Stimulated activated CD8-positive, alpha-beta memory T cell treated with anti-CD3 and anti-CD28 coated beads, Interleukin-4, amount 100 ng/mL, for 24 hours (primary cell): ENCODE measurements around the gene FOXP3.

ENCODE experiments used
- DNase-seq: peaks from one replicate; pipeline ENCODE4 v3.0.0-alpha.2; 2020; ENCODE audit warnings: low read depth

The FOXP3 gene

DNA sequence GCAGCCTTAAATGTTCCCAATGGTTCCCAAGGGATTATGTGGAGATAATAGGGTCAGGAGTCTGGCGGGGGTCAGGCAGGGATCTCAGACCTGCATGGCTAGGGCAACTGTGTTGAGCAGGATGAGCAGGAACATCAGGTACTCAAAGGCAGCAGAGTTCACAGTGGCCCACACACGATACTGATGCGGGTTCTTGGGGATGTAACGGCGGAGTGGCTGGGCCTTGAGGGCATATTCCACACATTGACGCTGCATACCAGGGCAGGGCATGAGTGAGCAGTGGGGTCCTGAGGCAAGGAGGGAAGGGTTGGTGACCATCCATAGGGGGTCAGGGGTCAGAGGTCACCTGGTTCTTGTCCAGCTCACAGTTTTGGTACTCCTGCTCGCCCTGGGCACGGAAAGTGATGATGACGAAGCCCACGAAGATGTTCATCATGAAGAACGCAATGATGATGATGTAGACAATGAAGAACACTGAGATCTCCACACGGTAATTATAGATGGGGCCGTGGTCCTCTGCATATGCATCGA, 49.4 kb downstream of the FOXP3 start:
- no peak for DNase-seq

DNA sequence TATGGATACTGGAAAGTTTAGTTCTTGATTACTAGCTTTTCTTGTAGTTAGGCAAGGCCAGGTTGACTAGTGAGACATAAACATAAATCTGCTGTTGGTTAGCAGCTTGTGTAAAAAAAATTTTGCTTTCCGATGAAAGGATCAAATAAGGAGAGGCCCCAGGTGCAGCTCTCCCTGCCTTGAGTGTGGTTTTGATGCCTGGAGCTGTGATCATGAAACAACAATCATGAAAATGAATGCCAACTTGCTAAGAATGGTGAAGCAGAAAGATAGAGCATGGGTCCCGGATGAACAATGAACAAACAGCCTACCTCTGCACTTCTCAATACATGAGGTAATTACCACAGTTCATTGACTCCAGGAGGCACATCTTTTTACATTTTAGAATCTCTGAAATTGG, 50.1 kb downstream of the FOXP3 start:
- no peak for DNase-seq

GRCh38 chrX:49212861-49213260, 51.6 kb downstream of the FOXP3 start:
- DNase-seq = no peak

GRCh38 chrX:49212209-49212608, 52.3 kb downstream of the FOXP3 start:
- no peak for DNase-seq

DNA sequence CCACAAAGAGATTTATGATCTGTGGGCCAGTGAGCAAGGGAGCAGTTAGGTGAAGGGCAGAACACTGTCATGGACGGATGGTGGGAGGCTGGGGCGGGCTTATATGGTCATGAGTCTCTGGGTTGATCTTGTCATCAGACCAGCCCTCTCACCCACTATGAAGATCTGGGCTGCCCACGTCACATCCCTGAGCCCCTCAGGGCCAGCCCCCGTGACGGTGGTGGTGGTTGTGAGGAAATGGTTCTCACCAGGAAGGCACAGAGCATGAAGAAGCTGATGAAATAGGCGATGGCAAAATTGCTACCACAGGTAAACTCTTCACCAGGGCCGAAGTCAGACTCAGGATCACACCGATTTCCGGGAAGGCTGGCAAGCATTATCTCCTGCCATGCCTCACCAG, 53.4 kb downstream of the FOXP3 start:
- DNase-seq = no peak

DNA sequence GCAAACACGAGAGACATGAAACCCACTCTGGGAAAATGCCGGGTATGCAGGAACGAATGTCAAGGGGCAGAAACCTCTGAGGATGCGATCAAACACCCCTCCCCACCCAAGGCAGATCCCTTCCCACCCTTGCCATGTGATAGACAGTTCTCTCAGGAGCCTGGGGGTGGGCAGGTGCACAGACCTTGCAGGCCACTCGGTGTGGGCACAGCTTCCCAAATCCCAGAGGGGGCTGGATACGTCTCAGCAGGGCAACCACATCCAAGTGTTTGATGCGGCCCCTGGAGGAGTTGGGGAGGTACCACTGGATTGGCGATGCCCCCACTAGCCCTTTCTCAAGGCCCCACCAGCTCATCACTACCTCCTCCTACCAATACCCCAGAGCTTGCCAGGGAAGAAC, 54.1 kb downstream of the FOXP3 start:
- no peak for DNase-seq

DNA sequence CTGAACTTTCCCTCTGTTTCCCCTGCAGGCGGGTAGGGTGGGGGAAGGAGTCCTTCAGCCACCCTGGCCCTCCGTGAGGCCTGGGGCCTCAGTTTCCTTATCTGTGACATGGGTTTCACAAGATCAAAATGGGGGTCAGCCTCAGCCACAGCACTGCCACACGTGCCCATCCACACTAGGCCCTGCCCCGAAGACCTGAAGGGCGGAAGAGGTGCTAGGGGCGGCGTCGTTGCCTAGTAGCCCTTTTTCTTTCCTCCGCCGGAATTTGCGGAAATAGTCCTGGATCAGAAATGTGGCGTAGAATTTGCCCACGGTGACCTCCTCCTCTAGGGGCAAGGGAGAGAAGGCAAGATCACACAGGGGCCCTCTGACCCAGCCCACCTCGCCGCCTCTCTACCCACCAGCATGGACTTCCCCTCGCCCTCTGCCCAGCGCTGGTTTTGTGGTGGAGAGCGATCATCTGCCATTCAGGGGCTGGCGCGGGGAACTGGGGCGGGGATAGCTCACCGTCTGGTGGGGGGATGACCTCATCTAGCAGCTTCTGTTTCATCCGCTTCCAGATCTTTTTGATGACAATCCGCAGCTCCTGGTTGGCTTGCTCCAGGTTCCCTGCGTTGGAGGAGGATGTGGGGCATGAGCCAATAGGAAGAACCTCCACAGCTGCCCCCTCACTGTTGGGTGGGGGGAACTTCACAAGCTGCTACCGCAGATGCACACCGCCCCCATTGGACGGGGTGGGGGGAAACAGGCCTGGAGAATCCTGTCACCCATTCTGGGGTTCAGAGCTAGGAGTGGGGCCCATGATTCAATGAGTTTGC, 54.9 kb downstream of the FOXP3 start:
- no peak for DNase-seq

GRCh38 chrX:49208399-49208798, 56.1 kb downstream of the FOXP3 start:
- no peak for DNase-seq

GRCh38 chrX:49206543-49206942, 58.0 kb downstream of the FOXP3 start:
- DNase-seq = no peak

GRCh38 chrX:49205443-49205842, 59.1 kb downstream of the FOXP3 start:
- no peak for DNase-seq

DNA sequence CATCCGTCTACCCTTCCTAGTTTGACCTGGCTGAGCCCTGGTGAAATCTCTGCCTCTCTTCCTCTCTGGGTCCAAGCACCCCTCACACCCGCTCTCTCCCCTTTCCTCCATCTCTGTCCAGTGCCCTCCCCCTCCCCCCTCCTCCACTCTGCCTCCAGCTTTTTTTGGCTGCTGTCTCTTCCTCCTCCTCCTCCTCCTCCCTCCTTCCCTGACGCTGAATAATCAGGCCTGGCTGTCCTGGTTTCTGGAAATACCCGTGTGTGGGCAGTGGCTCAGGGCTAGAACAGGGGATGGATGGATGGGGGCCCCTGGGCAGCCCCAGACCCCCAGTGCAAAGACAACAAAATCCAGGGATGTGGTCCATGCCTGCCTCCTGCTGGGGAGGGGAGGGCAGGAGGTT, 59.8 kb downstream of the FOXP3 start:
- DNase-seq = no peak

- DNase-seq = no peak
These were observed 60.5 kb downstream of the FOXP3 start for GRCh38 chrX:49204017-49204416.

DNA sequence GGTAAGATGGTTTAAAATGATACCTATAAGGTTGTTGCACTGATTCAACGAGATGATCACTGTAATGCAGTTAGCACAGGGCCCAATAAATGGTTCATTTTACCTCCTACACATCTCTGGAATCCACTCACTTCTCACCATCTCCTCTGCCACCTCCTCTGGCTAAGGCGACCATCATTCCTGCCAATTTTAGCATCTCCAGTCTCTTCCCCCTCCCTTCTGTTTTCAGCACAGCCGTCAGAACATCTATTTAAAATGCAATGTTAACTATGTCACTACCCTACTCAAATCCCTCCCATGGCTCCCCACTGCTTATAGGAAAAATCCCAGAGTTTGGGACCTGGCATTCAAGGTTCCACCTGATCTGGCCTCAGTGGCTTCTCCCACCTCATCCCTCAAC, 61.0 kb downstream of the FOXP3 start:
- no peak for DNase-seq

DNA sequence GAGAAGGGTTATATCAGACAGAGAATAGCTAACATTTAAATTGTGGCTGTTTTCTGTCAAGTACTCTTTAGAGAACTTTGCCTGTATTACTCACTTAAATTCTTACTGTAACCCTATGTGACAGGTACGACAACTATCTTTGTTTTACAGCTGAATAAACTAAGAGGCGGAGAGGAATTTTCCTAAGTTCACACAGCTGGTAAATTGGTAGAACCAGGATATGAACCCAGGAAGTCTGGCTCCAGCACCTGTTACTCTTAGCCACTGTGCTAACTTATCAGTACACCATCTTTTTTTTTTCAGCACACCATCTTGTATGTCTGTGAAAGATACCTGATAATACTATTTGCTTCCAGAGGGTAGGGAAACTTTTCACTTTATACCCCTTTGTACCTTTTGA, 62.5 kb downstream of the FOXP3 start:
- DNase-seq = no peak
